MM.1S (cell line): Measurements from ENCODE around the gene PRKCB.

Source experiments
- CTCF ChIP-seq: fragments of 300-600 bp; sonication (generic); IDR thresholded peaks from 2 replicates; pipeline ENCODE4 v1.5.1; 2016; ENCODE audit warnings: antibody characterized with exemption, low read length, mixed read lengths
- EZH2 ChIP-seq: fragments of 300-600 bp; sonication (generic); optimal IDR thresholded peaks from 2 replicates; pipeline ENCODE3; 2017; ENCODE audit warnings: low read depth, mild to moderate bottlenecking, antibody characterized with exemption, low read length, mixed read lengths

- TF ChIP-seq CTCF (no peak), EZH2 (no peak)
Measured at GRCh38 chr16:23929856-23930255, 94.1 kb downstream of the PRKCB start.
